Stomach (tissue), 4 donors: Measurements from ENCODE around the gene ANXA9.

Experiments used
- POLR2A ChIP-seq, 4 donors: fragments of 450-650 bp; IDR thresholded peaks; one replicate each; pipeline ENCODE4 v1.6.1; 2016; ENCODE audit warnings: antibody characterized with exemption in 4 of 4, control low read depth in 2 of 4, mild to moderate bottlenecking in 1 of 4, moderate library complexity in 1 of 4
- POLR2AphosphoS5 ChIP-seq, 3 donors: sonication (generic); formaldehyde crosslinking; IDR thresholded peaks; one replicate each; pipeline ENCODE4 v1.6.1; 2016; ENCODE audit warnings: antibody characterized with exemption in 3 of 3
- TF ChIP-seq, protein P1 (sequence below), 7 experiments: fragments of 450-650 bp in 4 of 7; fragments of 200-600 bp in 3 of 7; sonication (generic) in 3 of 7; IDR thresholded peaks; one replicate each; pipeline ENCODE4 v1.5.1; 2016 to 2019; ENCODE audit warnings: antibody characterized with exemption in 7 of 7, control low read depth in 2 of 7, mild to moderate bottlenecking in 1 of 7

DNA sequence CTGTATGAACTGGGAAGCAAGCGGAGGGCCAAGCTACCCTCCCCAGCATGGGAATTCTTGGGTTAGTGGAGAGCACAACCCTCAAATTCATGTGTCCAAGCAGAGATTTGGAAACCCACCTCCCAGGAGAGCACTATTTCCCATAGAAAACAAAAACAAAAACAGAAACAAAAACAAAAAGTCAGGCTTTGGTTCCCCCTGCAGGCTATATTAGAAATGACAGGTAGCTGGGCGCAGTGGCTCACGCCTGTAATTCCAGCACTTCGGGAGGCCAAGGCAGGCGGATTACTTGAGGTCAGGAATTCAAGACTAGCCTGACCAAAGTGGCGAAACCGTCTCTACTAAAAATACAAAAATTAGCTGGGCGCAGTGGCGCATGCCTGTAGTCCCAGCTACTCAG lies 13.8 kb downstream of the ANXA9 start:
- no peak for TF ChIP-seq POLR2A (IDR thresholded peaks at IDR 0.05)
- TF ChIP-seq, protein P1, sequence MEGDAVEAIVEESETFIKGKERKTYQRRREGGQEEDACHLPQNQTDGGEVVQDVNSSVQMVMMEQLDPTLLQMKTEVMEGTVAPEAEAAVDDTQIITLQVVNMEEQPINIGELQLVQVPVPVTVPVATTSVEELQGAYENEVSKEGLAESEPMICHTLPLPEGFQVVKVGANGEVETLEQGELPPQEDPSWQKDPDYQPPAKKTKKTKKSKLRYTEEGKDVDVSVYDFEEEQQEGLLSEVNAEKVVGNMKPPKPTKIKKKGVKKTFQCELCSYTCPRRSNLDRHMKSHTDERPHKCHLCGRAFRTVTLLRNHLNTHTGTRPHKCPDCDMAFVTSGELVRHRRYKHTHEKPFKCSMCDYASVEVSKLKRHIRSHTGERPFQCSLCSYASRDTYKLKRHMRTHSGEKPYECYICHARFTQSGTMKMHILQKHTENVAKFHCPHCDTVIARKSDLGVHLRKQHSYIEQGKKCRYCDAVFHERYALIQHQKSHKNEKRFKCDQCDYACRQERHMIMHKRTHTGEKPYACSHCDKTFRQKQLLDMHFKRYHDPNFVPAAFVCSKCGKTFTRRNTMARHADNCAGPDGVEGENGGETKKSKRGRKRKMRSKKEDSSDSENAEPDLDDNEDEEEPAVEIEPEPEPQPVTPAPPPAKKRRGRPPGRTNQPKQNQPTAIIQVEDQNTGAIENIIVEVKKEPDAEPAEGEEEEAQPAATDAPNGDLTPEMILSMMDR (IDR thresholded peaks at IDR 0.05): peak in 5 of 7 experiments; percentile 75 to 93 (median 89)
- TF ChIP-seq POLR2AphosphoS5 (IDR thresholded peaks at IDR 0.05): peak in 2 of 3 donors; percentile 11 to 13
